Stimulated activated CD8-positive, alpha-beta memory T cell treated with anti-CD3 and anti-CD28 coated beads, Interleukin-12 subunit alpha, Interleukin-12 subunit beta, amount 100 ng/mL, for 4 hours (primary cell): ENCODE measurements around the gene CBL.

Experiments used
- DNase-seq: peaks from one replicate; pipeline ENCODE4 v3.0.0-alpha.2; 2020; ENCODE audit warnings: low read depth

The CBL gene

DNA sequence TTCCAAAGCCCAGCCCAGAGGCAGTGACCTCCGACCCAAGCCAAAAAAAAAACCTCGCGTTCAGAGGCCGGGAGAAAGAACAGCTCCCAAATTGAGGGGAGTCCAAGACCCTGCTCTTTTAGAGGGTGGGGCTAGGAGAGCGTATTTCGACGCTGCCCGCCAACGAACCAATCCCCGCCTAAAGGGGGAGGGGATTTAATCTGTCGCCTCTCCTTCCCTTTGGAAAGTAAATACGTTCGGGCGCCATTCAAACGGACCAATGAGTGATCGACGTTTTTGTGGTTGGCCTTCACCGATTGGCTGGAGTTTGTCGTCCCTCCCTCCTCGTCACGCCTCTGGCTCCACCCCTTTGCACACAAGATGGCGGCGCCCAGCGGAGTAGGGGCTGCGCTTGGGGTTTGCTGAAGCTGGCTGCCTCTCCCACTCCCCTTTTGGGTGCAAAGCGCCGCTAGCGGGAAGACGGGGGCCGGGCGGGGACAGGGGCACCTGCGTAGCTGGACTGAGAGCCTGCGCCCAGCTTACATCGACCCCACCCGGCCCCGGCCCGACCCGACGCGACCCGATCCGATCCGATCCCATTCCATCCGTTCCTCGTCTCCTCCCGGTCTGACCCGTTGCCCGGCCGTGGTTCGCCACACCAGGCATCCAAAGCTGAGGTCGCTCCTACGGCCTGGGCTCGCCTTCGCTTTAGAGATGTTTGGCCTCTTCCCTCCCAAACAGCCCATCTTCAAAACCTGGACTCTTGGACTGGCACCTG, 128.2 kb downstream of the CBL start, which contains the start of gene RNF26:
TSS of gene RNF26 (plus strand) at position 354 of the 757 bp plus-strand sequence. CDS start 596 bp downstream, outside the sequence.
- DNase-seq: peak; percentile 81

DNA sequence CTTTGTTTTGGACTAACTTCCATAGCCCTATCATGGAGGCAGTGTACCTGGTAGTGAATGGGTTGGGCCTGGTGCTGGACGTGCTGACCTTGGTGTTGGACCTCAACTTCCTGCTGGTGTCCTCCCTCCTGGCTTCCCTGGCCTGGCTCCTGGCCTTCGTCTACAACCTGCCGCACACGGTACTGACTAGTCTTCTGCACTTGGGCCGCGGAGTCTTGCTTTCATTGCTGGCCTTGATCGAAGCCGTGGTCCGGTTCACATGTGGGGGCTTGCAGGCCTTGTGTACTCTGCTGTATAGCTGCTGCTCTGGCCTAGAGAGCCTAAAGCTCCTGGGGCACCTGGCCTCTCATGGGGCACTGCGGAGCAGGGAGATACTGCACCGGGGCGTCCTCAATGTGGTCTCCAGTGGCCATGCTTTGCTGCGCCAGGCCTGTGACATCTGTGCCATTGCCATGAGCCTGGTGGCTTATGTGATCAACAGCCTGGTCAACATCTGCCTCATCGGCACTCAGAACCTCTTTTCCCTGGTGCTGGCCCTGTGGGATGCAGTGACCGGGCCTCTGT, 129.0 kb downstream of the CBL start:
- no peak for DNase-seq

DNA sequence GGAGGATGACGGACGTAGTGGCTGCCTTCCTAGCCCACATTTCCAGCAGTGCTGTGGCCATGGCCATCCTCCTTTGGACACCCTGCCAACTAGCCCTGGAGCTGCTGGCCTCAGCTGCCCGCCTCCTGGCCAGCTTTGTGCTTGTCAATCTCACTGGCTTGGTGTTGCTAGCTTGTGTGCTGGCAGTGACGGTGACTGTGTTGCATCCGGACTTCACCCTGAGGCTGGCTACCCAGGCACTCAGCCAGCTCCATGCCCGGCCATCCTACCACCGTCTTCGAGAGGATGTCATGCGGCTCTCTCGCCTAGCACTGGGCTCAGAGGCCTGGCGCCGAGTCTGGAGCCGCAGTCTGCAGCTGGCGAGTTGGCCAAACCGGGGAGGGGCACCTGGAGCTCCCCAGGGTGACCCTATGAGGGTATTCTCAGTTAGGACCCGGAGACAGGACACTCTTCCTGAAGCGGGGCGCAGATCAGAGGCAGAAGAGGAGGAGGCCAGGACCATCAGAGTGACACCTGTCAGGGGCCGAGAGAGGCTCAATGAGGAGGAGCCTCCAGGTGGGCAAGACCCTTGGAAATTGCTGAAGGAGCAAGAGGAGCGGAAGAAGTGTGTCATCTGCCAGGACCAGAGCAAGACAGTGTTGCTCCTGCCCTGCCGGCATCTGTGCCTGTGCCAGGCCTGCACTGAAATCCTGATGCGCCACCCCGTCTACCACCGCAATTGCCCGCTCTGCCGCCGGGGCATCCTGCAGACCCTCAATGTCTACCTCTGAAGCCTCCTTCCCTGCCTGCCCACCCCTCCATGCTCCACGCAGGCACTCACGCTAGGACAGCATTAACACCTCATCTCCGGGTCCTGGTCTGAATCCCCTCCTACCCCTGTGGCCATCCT, 129.8 kb downstream of the CBL start:
- DNase-seq: no peak

DNA sequence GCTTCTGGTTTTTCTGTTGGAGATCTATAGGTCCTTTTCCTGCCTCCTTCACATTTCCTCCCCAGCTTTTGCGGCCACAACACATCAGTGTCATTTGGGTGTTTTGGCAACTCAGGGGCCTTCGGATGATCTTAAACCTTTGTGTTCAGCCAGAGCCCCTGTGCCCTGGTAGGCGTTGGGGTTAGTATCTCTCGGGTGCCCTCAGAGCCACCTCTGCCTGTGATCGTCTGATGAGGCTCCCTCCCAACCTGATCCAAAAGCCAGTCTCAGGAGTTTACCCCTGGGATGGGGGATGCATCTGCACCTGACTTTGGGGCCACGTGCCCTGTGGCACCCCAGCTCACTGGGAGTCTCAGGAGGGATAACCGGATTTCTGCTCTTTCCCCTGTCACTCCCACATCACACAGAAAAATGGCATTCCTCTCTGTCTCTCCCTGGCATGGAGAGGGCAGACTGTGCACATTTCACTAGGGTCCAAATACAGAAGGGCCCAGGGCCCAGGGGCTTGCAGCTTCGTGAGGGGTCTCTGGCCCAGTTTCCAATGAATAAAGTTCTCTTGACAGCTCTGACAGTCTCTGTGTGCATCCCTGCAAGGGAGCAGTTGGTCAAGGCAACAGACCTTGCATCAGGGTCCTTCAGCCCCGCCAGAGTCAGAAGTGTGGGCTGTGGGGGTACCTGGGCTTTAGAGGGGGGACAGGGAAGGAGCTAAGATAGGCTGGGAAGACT, 130.8 kb downstream of the CBL start:
- DNase-seq: no peak

DNA sequence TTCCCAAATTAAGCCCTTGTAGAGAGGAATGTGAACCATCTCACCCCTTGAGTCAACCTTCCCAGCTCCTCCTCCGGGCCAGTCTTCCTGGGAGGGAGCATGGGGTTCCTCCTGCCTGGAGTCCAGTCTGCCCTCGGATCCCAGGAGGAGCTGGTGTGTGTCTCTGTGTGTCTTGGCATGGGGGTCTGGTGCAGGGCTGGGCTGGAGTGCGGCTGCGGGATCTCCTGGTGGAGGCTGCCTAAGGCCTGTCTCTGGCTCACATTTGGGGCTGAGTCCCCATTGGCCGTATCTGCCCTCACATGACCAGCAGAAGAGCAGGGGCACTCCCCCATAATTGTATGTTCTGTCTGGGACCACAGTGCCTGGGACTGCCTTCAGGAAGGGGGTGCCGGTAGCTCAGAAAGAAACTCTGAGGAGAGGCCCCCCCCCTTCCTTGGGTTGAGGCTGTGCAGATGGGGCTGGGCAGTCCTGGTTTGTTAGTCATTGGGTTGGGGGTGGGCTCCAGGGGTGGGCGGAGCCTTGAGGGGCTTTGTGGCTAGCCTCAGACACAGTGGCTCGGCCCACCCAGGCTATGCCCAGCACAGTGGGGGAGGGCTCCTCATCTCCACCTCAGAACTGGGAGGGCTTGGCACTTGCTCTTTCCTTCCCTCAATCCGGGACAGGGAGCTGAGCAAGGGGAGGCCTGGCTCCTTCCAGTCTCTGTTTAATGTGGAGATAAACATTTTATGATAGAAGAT, 131.6 kb downstream of the CBL start:
- DNase-seq: no peak

DNA sequence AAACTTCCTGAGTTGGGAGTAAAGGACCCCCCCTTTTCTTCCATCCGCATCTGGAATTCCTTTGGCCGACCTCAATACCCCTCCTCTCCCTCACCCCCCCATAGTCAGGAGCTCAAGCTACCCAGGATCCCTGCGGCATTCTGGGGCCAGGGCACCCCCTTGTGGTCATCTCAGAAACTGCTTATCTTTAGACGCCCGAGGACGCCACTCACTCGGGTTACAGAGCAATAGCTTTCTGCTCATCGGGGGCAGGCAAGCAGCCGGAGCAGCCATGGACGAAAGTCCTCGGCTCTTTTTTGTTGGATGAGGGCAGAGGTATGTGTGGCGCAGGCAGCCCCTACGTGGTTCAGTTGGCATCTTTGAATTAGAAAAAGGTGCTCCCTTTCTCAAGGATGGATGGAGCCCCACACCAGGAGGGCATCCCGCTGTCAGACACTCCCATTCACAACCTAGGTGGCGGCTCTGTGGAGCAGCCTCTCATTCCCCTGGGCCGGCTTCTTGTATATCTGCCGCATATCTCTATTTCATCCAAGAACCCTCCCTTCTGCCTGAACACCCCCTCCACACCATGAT, 132.3 kb downstream of the CBL start:
- DNase-seq: no peak

DNA sequence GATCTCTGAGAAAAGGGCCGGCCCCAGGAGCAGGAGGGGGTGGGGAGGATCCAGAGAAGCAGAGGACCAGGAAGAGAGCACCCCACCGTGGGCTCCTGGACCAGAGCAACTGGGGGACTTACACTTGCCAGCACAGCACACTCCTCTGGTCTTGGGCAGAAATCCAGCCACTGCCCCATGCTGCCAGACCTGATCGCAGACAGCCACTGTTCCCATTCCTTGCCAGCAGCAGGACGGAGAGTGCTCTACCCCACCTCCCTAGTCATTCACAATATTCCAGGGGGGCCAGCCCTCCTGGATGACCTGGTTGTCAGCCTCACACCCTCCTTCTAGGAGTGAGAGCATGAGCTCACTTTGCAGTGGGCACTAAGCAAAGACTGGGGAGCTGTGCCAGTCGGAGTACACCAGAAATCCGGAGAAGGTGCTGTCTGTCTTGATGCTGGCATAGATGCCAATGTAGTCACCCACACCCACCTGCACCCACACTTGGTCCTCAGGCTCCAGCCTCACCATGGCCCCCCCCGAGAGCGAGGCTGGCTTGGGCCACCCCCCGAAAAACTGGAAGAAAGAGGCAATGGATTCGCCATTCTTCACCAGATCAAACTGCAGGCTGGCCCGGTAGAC, 132.9 kb downstream of the CBL start:
- DNase-seq: no peak

DNA sequence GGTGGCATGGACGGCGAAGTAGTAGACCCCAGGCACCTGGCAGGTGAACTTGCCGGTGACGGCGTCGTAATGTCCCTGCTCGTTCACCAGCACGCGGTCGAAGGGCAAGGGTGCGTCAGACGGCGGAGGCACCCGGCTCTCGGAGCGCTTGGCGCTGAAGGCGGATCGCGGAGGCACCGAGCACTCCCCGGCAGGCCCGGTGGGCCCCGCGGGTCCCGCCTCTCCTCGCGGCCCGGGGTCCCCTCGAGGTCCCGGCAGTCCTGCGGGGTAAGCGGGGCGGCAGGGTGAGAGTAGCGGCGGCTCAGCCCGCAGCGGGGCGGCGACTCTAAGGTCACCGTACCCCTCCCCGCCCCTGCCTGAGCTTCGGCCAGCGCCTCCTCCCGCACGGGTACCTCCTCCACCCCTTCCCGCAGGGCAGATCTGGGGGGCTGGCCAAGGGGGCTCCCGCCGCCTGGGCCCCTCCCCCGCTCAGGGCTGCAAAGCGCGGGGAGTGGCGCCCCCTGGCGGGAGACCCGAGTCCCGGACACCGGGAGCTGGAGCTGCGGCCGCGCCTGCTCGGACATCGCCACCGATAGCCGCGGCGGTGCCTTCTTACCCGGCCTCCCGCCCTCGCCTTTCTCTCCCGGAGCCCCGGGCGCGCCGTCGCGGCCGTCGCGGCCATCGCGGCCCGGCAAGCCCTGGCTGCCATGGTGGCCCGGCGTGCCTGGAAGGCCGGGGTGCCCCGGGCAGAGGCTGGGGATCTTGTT, 133.6 kb downstream of the CBL start:
- no peak for DNase-seq

DNA sequence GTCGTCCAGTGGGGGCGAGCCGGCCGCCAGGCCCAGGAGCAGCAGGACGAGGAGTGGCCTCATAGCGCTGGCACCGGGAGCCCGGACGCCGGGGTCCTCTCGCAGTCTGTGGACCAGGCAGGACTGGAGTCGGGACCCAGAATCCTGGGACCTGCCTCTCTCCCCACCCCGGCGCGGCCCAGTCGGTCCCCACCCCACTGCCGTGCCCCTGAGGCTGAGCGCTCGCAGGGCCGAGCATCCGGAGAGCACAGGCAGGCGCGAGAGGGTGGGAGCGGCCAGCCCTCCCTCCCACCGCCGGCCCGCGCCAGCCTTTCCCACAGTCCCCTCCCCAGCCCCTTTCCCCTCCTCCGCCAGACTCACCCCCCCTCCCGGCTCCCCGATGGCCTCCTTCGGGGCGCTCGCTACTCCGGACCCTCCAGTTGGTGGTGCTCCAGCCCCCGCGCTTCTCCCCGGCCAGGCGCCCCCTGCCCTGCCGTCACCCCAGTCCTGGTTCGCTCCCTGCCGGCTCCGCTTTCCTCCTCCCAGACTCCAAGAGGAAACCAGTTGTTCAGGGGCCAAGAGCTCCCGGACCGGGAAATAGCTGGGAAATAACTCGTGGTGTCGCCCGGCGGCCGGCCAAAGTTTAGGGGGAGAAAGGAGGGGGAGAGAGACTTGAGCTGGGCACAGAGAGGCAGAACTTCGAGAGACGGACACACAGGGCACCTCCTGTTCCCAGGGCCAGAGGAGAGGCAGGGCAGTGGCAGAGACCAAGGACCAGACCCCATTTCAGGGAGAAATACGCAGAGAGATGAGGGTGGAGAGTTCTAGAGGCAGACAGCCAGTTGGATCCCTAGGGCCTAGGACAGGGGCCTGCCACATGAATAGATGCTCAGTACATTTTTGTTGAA, 134.4 kb downstream of the CBL start, which contains the start of gene C1QTNF5:
TSS of gene C1QTNF5 (minus strand) at position 549 of the 887 bp plus-strand sequence. CDS start at position 63, 486 bp downstream.
- DNase-seq: no peak

DNA sequence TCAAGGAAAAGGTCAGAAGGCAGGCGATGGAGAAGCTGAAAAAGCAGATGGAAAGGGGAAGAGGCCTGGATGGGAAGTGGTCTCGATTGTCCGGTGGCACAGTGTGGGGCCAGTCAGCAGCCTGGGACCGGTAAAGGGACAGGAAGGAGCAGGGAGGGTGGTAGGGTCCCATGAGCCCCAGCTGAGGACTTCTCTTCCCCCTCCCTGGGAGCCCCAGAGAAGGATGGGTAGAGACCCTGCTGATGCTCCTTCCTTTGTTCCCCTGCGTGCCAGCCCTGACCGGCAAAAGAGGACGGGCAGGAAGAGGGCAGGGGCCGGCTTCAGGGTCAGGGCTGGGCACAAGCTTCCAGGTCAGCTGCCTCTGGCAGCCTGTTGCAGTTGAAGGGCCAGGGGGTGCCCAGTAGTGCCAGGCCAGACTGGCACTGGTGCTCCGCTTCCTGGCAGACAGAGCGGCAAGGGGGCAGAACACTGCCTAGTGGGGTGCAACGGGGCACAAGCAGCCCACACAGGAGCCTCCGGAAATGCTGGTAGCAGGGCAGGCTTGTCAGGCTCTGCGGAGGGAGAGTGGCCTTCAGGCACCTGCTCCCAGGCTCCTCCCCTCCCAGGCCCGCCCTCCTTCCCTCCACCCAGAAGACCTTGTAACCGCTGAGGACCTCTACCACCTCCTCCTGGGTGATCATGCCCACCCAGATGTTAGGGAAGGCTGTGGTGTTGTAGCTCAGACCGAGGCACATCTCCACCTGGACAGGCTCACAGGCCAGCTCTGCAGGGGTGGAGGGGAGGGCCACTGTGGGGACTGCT, 135.3 kb downstream of the CBL start:
- DNase-seq: no peak

DNA sequence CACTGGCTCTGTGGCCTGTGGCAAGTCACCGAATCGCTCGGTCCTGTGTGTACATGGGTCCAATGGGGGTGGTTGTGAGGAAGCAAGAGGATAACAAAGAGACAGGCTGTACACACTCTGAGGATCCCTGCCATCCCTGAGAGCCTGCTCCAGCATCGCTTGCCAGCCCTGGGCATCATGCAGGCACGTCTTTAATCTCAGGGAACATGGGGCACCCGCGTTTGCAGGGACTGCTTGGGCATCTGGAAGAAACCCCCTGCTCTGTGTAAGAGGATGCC, 135.8 kb downstream of the CBL start:
- DNase-seq: no peak

DNA sequence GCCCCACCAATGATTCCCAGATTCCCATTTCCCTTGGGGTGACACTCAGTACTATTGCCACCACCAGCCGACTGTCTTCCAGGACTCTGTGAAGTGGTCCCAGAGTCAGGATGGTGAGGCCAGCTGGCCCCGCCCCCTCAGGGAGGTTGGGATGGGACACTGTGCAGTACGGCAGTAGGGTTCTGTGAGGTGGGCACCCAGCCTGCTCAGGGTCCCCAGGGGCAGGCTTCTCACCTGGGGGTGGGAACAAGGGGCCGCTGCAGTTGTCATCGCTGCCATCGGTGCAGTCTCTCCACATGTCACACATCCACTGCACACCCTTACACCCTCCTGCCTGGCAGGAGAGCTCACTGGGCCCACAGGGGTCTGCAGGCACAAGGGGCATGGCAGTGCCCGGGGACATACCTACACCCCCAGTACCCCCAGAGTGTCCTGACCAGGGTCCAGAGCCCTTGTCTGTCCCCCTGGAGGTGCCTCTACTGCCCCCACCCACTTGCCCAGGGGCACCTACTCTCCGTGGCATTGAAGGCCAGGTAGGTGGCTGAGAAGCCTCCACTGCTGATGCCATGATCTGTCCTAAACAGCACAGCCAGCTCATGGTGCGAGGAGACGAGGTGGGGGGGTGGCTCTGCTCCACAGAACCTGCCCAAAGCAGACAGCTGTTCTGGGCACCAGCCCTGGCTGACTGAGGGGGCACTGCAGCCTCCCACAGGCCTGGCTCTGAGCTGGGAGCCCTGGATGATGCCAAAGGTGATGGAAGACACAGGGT, 136.4 kb downstream of the CBL start:
- DNase-seq: no peak

DNA sequence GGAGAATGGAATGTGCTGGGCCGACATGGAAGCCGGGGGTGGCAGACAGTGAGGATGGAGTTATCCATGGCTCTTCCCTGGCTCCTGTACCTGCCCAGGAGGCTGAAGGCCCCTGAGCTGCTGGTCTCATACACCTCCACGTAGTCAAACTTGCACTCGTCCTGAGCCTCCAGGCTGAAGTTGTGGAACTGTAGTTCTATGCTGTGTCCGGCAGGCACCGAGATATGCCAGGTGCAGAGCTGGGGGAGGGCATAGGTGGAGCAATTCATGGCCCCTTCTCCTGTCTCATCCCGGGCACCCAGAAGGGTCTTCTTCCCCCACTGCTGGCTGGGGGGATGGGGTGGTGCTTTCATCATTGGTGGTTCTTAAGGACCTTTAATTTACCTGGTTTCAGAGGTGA, 137.6 kb downstream of the CBL start:
- DNase-seq: no peak

DNA sequence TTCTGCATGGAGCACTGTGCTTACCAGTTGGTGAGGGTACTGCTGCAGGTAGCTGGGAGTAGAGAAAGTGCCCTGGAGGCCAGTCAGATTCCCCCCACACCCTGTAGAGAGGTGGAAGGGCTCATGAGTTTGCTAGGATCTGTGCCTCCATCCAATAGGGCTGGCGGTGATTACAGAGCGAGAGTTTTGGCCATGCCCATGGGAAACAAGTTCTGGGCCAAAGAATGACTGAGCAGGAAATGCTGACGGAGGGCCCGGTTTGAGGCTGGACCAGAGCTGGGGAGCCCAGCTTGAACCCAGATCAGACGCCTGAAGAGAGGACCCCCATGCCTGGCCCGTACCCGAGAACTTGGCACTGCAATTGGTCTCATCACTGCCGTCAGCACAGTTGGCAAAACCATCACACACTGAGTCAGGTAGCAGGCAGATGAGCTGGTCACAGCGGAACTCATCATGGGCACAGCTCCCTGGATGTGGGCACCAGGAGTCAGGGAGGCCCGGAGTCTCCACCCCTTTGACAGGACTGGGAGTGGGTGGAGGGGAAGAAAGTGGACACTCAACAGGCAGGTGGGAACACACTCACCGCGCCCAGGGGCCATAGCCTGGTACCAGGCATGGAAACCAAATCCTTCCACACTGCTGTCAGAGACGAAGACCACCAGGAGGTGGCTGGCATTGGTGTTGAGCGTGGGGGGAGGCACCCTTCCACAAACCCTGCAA, 138.3 kb downstream of the CBL start:
- no peak for DNase-seq

DNA sequence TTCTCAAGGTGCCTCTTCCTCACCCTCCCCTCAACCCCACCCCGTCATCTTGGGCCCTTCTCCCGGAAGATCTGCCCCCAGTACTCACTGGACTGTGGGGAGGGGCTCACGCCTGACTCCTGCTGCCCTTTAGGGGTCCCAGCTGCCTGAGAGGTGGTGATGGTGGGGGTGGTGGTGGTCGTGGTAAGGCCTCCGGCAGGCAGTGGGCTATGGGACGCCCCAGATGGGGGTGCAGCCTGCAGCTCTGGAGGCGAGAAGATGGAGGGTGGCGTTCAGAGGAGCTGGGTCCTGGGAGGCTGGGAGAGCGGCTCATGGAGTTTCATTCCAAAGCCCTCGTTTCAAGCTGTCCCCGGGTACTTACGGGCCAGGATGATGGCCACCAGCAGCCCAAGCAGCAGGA, 139.5 kb downstream of the CBL start:
- no peak for DNase-seq

DNA sequence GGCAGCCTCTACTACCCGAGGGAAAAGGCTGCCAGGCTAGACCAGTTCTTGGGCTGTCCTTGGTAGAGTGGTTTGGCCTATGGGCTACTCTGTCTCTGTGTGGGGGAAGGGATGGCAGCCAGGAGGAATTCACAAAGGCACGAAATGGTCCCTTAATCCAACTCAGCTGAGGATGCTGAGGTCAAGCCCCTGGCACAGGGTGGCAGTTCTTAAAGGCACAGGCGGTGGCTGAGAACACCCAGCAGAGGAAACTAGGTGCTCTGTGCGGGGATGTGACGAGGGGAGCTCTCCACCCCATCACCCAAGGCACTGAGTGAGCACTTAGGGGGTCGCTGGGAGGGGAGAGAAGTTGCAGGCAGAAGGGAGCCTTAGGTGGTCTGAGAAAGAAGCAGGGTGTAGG, 140.5 kb downstream of the CBL start, which contains the start of gene MFRP:
TSS of gene MFRP (minus strand) at position 101 of the 400 bp plus-strand sequence. CDS start 192 bp downstream, outside the sequence.
- DNase-seq: no peak

DNA sequence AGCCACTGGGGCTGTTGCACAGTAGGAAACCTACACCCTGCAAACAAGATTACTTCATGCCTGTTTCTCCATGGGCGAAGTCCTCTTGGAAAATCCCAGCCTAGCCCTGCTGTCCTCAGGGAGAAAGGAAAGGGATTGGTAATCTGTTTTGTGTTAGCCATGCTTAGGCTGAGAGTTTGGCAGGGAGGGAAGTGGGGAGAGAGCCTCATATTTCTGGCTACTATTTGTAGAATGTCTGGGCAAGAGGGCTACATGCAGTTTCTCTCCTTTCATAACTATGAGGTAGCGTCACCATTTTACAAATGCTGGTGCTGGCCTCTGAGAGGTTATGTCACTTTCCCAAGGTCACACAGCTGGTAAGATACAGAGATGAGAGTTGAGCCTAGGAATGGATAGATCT, 141.1 kb downstream of the CBL start:
- no peak for DNase-seq
